GM12891 (cell line): ENCODE results near the gene ABCC10.
A peak's percentile ranks its signal among the peaks of the same experiment; 100 is the strongest.

Experiments
- DNase-seq: peaks from one replicate; pipeline ENCODE4 v3.0.0; 2011; ENCODE audit warnings: low spot score; ENCODE audit not compliant: insufficient read length
- FAIRE-seq: peaks from 2 replicates; lab custom pipeline; 2011; peaks lifted over from hg19 to GRCh38; lab: Jason Lieb, UNC
- PAX5 ChIP-seq: IDR thresholded peaks from 2 replicates; pipeline ENCODE4 v1.6.1; 2011; ENCODE audit warnings: low read length, moderate library complexity, mild to moderate bottlenecking; ENCODE audit not compliant: insufficient read depth, severe bottlenecking
- POLR2A ChIP-seq: IDR thresholded peaks from 2 replicates; pipeline ENCODE4 v1.6.1; 2011; ENCODE audit warnings: low read depth, low read length, control low read depth
- POLR2AphosphoS5 ChIP-seq: IDR thresholded peaks from 2 replicates; pipeline ENCODE4 v1.6.1; 2011; ENCODE audit warnings: low read depth, low read length, control low read depth
- POU2F2 ChIP-seq: IDR thresholded peaks from 2 replicates; pipeline ENCODE4 v1.6.1; 2011; ENCODE audit warnings: low read depth, mild to moderate bottlenecking, control low read depth, low read length, moderate library complexity
- SPI1 ChIP-seq: IDR thresholded peaks from 2 replicates; pipeline ENCODE4 v1.6.1; 2011; ENCODE audit warnings: low read depth, low read length, control low read depth
- TAF1 ChIP-seq: IDR thresholded peaks from 2 replicates; pipeline ENCODE4 v1.6.1; 2011; ENCODE audit warnings: low read depth, low read length, control low read depth

Gene ABCC10

DNA sequence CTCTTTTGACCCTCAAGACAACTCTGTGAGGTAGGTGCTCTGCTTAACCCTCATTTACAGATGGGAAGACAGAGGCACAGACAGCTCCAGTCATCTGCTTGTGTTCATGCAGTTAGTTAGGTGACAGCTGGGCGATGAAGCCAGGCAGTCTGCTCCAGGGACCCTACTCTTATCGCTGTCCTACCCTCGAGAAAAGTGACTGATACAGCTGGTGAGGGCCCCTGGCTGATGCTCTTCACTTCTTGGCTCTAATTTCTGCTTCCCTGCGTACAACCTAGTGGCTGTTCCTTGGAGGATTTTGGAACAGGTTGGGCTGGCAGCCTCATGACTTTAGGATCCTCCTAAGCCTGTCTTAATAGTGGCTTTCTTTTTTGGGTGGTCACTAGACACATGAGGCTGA is 40.9 kb downstream of the ABCC10 start:
- TF ChIP-seq POU2F2 (no peak), SPI1 (no peak), PAX5 (no peak), POLR2AphosphoS5 (no peak), TAF1 (no peak), POLR2A (no peak)
- DNase-seq (no peak), FAIRE-seq (no peak)

DNA sequence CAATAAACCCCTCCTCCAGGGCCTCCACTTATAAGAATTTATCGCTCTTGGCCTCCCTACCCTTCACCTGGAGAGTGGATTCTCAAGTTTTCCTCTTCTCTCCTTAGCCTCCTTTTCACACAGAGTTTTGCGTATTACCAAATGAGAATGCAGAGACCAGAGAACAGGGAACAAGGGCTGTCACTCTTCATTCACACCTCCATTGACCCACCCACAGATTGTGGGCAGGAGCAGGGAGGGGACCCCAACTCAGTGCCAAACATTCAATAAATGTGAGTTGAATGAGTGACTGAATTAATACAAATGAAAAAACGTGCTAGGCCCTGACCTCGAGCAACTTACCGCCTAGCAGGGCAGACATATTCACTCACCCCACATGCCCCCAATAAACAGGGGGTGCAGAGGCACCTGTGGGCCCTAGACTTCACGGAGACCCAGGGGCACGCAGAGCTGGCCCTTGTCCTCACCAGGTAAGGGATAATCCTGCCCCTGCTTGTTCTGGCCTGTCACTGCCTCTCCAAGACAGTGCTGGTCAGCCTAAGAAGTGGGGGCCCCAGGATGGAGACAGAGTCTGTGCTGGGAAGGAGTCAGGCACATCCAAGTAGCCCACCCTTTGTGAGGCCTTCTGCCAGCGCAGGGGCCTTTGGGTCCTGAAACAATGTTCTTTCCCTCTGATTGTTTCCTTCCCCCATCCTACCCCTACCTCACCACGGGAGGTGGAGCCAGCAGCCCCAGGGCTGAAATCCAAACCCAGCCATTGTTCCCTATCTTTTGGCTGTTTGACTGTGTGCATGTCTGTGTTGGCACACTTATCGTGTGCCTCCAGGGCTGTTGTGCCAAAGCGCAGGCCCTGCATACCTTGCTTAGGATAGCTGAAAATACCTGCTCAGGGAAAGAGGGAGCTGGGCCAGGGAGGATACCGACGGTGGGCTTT is 41.7 kb downstream of the ABCC10 start:
- DNase-seq (no peak), FAIRE-seq (no peak)
- TF ChIP-seq POLR2AphosphoS5, result no peak
- TF ChIP-seq PAX5, result no peak
- no peak for TF ChIP-seq TAF1
- no peak for TF ChIP-seq POLR2A
- TF ChIP-seq POU2F2, result no peak

DNA sequence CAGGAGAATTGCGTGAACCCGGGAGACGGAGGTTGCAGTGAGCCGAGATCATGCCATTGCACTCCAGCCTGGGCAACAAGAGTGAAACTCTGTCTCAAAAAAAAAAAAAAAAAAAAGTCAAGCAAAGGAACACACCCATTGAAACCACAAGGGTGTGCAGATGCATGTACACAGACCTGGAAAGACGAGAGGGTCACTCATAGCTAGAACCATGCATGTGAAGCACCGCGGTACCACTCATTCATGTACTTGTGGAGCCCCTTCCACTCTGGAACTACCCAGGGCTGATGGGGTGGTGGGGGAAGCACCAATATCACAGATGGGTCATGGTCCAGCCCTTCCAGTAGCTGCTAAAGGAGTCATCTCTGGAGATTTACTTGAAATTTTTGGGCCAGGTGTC is 42.6 kb downstream of the ABCC10 start:
- DNase-seq, result no peak
- FAIRE-seq, result no peak

DNA sequence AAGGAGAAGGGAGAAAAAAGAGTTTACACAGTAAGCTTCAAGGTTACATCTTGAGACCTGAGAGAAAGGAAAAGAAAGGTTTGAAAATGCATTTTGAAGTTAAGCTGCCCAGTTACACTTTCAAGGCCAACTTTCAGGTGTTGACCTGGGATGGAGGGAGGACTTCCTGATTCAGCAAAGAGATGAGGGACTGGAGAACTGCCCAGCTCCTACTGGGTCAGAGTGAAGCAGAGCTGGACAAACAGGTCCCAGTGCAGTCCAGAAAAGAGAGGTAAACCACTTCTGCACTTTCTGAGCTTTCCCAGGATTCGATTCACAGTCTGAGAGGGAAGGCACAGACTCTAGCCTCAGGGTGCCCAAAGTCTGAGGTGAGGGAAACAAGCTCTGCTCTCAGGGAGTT is 44.1 kb downstream of the ABCC10 start:
- DNase-seq (no peak), FAIRE-seq (no peak)
- TF ChIP-seq POLR2A (no peak), POU2F2 (no peak), TAF1 (no peak), SPI1 (no peak), PAX5 (no peak), POLR2AphosphoS5 (no peak)

More for the DNA sequence above, 42.6 kb downstream of the ABCC10 start:
- TF ChIP-seq POLR2A (no peak), PAX5 (no peak), POLR2AphosphoS5 (no peak), SPI1 (no peak), POU2F2 (no peak), TAF1 (no peak)

DNA sequence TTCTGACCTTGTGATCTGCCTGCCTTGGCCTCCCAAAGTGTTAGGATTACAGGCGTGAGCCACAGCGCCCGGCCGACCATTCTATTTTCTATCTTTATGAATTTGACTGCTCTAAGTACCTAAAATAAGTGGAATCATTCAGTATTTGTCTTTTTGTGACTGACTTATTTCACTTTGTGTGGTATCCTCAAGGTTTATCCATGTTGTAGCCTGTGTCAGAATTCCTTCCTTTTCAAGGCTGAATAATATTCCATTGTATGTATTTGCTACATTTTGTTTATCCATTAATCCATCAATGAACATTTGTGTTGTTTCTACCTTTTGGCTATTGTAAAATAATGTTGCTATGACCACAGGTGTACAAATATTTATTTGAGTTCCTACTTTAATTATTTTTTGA is 45.2 kb downstream of the ABCC10 start:
- no peak for DNase-seq
- no peak for FAIRE-seq
- TF ChIP-seq POU2F2 (no peak), POLR2AphosphoS5 (no peak), TAF1 (no peak), PAX5 (no peak), SPI1 (no peak), POLR2A (no peak)

DNA sequence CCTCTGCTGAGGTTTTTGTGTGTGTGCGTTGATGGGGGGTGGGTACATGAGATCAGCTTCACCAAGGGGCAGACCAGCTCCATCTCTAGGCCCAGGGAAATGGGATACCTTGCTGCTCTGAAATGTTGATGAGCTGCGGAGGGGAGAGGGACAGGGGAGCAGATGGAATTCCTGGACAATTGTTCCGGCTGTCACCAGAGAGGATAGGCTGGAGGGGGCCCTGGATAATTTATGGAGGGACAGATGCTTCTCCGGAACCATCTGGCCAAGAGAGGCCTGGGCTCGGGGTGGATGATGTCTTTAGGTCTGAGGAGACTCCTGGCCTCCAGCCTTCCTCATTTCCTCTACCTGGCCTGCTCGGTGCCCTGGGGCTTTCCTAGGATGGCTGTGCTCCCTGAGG is 48.2 kb downstream of the ABCC10 start:
- TF ChIP-seq POLR2A, result no peak
- TF ChIP-seq TAF1, result no peak
- TF ChIP-seq POLR2AphosphoS5, result no peak
- no peak for TF ChIP-seq PAX5
- no peak for TF ChIP-seq SPI1
- TF ChIP-seq POU2F2, result no peak
- DNase-seq, result no peak
- no peak for FAIRE-seq

DNA sequence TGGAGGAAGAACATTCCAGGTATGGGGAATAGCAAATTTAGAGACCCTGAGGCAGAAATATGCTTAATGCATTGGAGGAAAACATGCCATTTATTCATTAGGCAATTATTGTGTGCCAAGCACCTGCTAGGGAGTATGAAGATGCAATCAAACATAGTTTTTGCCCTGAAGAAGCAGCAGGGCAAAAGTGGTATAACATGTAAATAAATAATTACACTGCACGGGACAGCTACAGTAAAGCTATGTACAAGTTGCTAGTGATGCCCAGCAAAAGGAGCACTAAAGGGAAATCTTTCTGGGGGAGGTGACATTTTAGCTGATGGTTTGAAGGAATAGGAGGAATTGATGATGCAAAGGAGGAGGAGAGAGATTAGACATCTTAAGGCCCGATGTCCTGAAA is 49.4 kb downstream of the ABCC10 start:
- no peak for TF ChIP-seq TAF1
- TF ChIP-seq PAX5, result no peak
- TF ChIP-seq POLR2AphosphoS5, result no peak
- no peak for TF ChIP-seq POLR2A
- TF ChIP-seq POU2F2, result no peak
- no peak for TF ChIP-seq SPI1
- DNase-seq, result no peak
- no peak for FAIRE-seq

DNA sequence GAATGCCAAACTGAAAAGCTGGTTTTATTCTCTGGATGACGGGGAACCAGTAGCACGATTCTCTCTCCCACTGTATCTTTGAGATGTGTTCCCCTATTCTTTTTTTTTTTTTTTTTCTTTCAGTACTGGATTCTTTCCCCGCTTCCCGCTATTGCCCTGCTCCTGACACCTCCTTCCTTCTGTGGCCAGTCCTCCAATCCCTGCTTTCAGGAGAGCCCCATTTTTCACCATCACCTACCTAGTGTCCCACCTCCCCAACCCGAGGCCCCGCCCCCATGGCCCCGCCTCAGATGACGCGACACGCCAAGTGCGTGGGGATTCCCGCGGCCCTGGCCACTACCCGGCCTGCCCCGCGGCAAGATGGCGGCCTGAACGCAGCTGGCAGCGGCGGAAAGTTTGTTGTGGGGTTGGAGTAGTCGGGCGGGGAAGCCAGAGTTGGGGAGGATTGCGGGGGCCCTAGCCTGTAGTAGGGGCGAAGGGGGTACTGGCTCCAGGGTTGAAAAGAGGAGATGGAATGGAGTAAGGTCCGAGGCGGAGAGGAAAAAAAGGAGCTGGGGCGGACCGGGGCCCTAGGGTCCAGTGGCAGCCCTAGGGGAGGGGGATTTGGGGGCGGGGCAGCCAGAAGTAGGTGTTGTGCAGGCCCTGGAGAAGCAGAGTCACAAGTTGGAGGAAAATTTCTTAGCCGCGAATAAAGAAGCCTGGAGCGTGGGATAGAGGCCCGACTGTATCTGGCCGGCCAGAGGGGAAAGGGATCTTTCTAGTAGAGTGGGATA is 50.1 kb downstream of the ABCC10 start, which contains the start of gene TJAP1:
TSS of gene TJAP1 (plus strand) at position 336 of the 773 bp plus-strand sequence. CDS start 21,432 bp downstream, outside the sequence.
- DNase-seq (peak; percentile 91), FAIRE-seq (peak; percentile 99)

DNA sequence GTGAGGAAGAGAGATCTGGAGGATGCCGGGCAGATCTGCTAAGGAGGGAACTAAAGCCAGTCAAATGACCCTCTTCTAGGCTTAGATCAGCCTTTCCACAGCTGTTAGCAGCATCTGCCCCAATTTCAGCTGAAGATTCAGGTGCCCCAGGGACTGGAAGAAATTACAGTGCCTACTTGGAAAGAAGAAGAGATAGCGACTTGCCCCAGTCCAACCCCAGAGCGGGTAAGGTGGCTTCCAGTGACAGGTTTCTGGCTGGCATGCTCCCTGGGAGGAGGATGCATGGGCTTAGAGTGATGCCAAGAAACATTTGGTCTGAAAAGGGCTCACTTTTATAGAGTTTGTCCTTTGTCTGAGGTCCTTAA is 50.6 kb downstream of the ABCC10 start:
- TF ChIP-seq POU2F2 (no peak), POLR2AphosphoS5 (no peak), TAF1 (no peak)
- FAIRE-seq (no peak), DNase-seq (no peak)

More for the DNA sequence above, 50.1 kb downstream of the ABCC10 start, which contains the start of gene TJAP1:
- no peak for TF ChIP-seq PAX5
- TF ChIP-seq POLR2AphosphoS5, result peak; percentile 83
- peak; percentile 85 for TF ChIP-seq POLR2A
- no peak for TF ChIP-seq SPI1
- TF ChIP-seq POU2F2, result 0 out of 2 replicates have a peak, but pooled peaks have one; percentile 33
- TF ChIP-seq TAF1, result peak; percentile 91

DNA sequence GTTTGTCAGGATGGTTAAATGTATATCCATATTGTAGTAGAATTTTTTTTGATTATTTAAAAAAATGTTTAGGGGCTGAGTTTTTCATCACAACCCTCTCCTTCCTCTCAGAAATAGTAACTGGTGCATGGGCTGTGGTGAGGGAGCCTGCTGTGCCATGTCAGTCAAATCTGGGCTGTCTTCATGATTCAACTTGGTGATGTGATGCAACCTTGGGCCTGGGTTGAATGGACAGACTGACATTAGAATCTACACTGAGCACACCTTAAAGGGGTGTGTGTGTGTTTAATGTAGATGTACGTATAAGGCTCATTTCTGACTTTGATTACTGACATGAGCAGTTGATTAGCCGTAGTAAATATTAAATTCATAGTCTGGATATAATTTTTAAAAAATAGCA is 53.7 kb downstream of the ABCC10 start:
- no peak for TF ChIP-seq PAX5
- TF ChIP-seq POLR2A, result no peak
- no peak for TF ChIP-seq TAF1
- TF ChIP-seq POU2F2, result no peak
- DNase-seq (no peak), FAIRE-seq (no peak)
